Skin of body (tissue), 2 donors: ENCODE data around the gene SKI. TPM values are rescaled to one million over a fixed set of nuclear protein-coding genes. Genes with fewer than 3 reads are reported as not detected.

ENCODE experiments used
- DNase-seq: peaks from one replicate; lab custom pipeline; 2025; lab: John Stamatoyannopoulos, UW
- total RNA-seq: library from RNA; depleted of rRNA; stranded (reverse); fragments of >200 nt; gene quantifications from one replicate; pipeline ENCODE4 v1.2.3, GENCODE V29; 2014

The SKI gene
- total RNA-seq, 1 donor from 2014 or later, result 28.4 TPM

GRCh38 chr1:2351723-2352122 lies 123.6 kb downstream of the SKI start:
- DNase-seq, result no peak

DNA sequence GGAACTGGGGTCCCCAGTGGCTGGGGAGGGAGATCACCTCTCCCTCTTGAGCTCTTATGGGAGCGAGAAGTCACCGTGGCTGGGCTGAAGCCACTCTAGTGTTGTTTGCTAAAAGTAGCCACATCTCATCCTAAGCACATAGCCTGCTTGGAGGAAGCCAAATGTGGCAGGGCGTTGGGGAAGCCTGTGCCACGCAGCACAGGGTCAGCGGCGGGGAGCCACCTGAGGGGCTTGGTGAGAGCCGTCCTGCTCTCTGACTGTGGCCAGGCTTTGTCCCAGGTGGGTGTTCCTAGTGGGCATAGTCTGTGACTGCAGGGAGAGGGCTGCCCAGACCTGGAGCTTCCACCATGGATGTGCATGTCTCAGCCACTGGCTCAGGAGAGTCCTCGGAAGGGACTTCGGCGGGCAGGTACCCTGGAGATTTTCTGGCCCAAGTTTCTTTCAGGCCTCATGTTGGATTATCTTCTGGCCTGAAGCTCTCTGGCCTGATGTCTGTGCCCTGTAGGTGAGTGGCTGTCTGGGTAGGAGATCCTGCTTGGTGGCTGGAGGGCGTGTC lies 124.3 kb downstream of the SKI start:
- DNase-seq, result no peak

DNA sequence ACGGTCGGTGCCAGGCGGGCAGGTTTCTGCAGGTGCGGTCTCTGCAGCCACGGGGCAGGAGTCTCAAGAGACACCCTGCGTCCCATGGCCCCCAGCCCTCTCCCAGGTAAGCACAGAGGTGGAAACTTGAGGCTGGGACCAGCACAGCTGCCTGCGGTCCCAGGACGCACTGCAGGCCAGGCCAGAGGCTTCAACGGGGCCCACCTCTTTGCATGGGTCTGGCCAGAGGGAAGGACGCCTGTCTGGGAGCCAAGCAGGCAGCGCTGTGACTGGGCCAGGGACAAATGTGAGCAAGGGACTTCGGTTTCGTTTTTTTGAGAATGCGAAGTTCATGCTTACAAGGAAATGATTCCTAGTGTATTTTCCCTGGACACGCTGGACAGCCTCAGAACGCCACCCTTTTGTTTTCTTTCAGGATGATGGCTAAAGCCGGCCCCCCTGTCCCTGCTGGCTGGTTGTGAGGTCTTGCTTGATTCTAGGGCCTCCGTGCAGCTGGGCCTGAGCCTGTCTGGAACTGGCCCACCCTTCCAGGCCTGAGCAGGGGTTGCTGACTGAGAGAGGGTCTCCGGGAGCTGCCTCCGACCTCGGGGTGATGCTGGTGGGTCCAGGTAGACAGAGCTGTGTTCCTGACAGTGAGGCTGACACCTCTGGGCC lies 124.9 kb downstream of the SKI start:
- DNase-seq, result no peak

GRCh38 chr1:2353551-2354438 lies 125.7 kb downstream of the SKI start:
- DNase-seq, result no peak

- no peak for DNase-seq
Measured at GRCh38 chr1:2354511-2355372, 126.6 kb downstream of the SKI start.

- no peak for DNase-seq
Measured at GRCh38 chr1:2355373-2356261, 127.5 kb downstream of the SKI start.

DNA sequence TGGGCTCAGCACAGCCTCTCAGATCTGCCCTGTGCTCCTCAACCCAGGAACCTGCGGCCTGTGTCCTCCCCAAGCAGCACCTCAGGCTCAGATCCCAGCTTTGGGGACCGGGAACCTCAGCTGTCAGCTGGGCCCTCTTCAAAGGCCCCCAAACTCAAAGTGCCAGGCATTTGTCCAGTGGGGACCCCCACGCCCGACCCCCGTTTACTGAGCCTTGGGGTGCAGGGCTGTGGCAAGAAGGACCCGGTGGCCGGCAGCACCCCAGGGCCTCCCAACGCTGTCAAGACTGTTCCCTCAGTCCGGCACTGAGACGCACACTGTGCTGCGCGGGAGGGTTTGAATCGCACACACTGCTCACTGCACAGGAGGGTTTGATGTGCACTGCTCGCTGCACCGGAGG lies 128.3 kb downstream of the SKI start:
- no peak for DNase-seq

- DNase-seq, result no peak
Measured at GRCh38 chr1:2356911-2357845, 129.1 kb downstream of the SKI start.

DNA sequence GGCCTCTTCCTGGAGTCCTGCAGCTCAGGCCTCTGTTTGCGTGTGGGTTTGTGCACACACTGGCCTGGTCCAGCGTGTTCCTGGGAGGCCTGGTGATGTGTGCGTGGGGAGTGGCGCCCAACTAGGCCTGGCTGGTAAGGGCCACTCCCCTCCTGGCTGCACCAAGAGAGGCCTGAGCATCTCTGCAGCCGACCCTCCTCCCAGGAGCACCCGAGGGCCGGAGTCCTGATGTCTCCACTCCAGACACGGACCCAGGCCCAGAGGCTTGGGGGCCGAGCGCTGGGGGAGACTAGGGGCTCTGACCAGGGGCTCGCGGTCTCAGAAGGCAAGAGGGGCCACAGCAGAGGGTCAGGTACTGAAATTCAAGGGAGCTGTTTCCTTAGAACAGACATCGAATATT lies 130.0 kb downstream of the SKI start:
- DNase-seq, result no peak

DNA sequence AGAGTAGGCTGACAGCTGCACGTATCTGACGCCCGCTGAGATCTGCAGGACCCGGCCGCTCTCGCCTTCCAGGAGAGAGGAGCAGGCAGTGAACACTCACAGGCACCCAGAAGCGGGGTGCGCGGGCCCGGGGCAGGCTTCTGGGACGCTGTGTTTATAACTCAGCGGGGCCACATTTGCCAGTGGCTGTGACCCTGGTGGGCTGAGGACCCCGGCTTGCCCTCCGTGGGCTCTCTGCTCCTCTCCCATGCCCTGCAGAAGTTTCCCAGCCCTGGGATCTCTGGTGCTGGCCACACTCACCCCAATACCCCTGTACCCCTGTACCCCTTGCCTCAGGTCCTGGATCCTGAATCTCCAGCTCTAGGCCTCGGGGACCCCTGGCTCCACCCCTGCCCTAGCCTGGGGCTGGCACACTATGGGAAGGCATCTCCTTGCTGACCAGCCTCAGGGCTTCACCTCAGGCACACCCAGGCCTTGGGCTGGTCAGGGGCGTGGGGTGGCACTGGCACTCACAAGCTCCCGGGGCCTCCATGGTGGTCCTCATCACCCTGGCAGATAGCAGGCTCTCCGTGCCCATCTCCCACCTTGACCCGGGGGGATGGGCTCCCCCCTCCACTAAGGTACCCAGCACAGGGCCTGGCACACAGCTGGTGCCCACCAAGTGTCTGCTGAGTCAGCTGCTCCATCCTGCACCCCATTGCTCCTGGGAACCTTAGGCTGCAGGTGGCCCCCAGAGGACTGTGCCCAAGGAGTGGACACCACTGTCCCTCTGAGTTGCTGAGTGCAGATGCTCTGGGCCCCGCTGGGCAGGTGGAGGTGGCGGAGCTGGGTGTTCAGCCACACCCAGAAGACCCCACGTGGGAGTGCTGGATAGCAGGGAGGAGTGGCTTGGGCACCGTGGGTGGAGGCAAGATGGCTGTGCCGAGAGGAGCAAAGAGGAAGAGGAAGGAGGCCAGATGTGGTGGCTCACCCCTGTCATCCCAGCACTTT lies 130.8 kb downstream of the SKI start:
- no peak for DNase-seq

Other genes starting within 250 kb of the SKI start
- 0.49 TPM for gene CFAP74, start 224.5 kb upstream of the SKI start, total RNA-seq
- 2.2 TPM for gene GABRD, start 209.0 kb upstream of the SKI start, total RNA-seq
- gene PRKCZ, start 177.9 kb upstream of the SKI start, total RNA-seq, result 10.8 TPM
- gene FAAP20, start 33.5 kb upstream of the SKI start, total RNA-seq, result 15.5 TPM
- 10.3 TPM for gene MORN1, start 163.2 kb downstream of the SKI start, total RNA-seq
- gene RER1, start 163.5 kb downstream of the SKI start, total RNA-seq, result 40.1 TPM
- 15.8 TPM for gene PEX10, start 184.2 kb downstream of the SKI start, total RNA-seq
- 15.3 TPM for gene PLCH2, start 248.0 kb downstream of the SKI start, total RNA-seq